SIG-M5 (cell line): Measurements from ENCODE around the gene GLP1R.

Experiments
- DNase-seq: peaks from one replicate; lab custom pipeline; 2025; lab: John Stamatoyannopoulos, UW

GLP1R gene

GRCh38 chr6:39044181-39044580 is 4.4 kb upstream of the GLP1R start:
- no peak for DNase-seq

GRCh38 chr6:39047434-39048327 is 900 bp upstream of the GLP1R start:
- no peak for DNase-seq

- no peak for DNase-seq
Observed at GRCh38 chr6:39049575-39050283, 1.1 kb downstream of the GLP1R start.

GRCh38 chr6:39050453-39051112 is 2.0 kb downstream of the GLP1R start:
- no peak for DNase-seq

- no peak for DNase-seq
Observed at GRCh38 chr6:39051399-39052122, 3.0 kb downstream of the GLP1R start.

- DNase-seq = no peak
Observed at GRCh38 chr6:39053016-39053624, 4.5 kb downstream of the GLP1R start.

GRCh38 chr6:39053854-39054576 is 5.4 kb downstream of the GLP1R start:
- DNase-seq = no peak

GRCh38 chr6:39054577-39055142 is 6.1 kb downstream of the GLP1R start:
- no peak for DNase-seq

GRCh38 chr6:39055661-39056060 is 7.1 kb downstream of the GLP1R start:
- no peak for DNase-seq

- no peak for DNase-seq
Observed at GRCh38 chr6:39056191-39056590, 7.6 kb downstream of the GLP1R start.

- no peak for DNase-seq
Observed at GRCh38 chr6:39056681-39057080, 8.1 kb downstream of the GLP1R start.

GRCh38 chr6:39057251-39058155 is 8.9 kb downstream of the GLP1R start:
- no peak for DNase-seq

- DNase-seq = no peak
Observed at GRCh38 chr6:39058471-39059147, 10.0 kb downstream of the GLP1R start.

- no peak for DNase-seq
Observed at GRCh38 chr6:39059496-39060310, 11.1 kb downstream of the GLP1R start.

- no peak for DNase-seq
Observed at GRCh38 chr6:39060467-39061160, 12.0 kb downstream of the GLP1R start.

- DNase-seq = no peak
Observed at GRCh38 chr6:39061182-39061581, 12.6 kb downstream of the GLP1R start.

GRCh38 chr6:39061588-39061987 is 13.0 kb downstream of the GLP1R start:
- no peak for DNase-seq
